HepG2 (cell line): ENCODE data around the gene FAM83C. TPM values are rescaled to one million over a fixed set of nuclear protein-coding genes. Genes with fewer than 3 reads are reported as not detected.

Experiments used
- ARID5B ChIP-seq: IDR thresholded peaks from 2 replicates; pipeline ENCODE4 v1.4.0; 2020; ENCODE audit warnings: mild to moderate bottlenecking, missing genetic modification reagents
- CENPBD1 ChIP-seq: sonication (generic); formaldehyde crosslinking; IDR thresholded peaks from 2 replicates; pipeline ENCODE4 v1.8.0; 2022; ENCODE audit warnings: missing genetic modification reagents, low read depth, mild to moderate bottlenecking, borderline replicate concordance
- FOSL2 ChIP-seq: sonication (generic); formaldehyde crosslinking; IDR thresholded peaks from 2 replicates; pipeline ENCODE4 v1.4.0; 2020; ENCODE audit warnings: missing genetic modification reagents
- HINFP ChIP-seq: sonication (generic); formaldehyde crosslinking; IDR thresholded peaks from 2 replicates; pipeline ENCODE4 v1.4.0; 2020; ENCODE audit warnings: low read depth, mild to moderate bottlenecking, missing genetic modification reagents
- PHF5A ChIP-seq: IDR thresholded peaks from one replicate; pipeline ENCODE4 v1.6.1; 2018; ENCODE audit warnings: low read depth, missing genetic modification reagents; ENCODE audit not compliant: unreplicated experiment
- PLSCR1 ChIP-seq: sonication (generic); formaldehyde crosslinking; IDR thresholded peaks from 2 replicates; pipeline ENCODE4 v1.5.0; 2020; ENCODE audit warnings: missing genetic modification reagents, mild to moderate bottlenecking, borderline replicate concordance
- ZBTB33 ChIP-seq: sonication (generic); formaldehyde crosslinking; IDR thresholded peaks from 2 replicates; pipeline ENCODE4 v1.4.0; 2020; ENCODE audit warnings: missing genetic modification reagents
- ZFP37 ChIP-seq: sonication (generic); formaldehyde crosslinking; IDR thresholded peaks from 2 replicates; pipeline ENCODE4 v1.4.0; 2020; ENCODE audit warnings: missing genetic modification reagents, borderline replicate concordance
- ZNF10 ChIP-seq: sonication (generic); formaldehyde crosslinking; IDR thresholded peaks from 2 replicates; pipeline ENCODE4 v1.4.0; 2020; ENCODE audit warnings: mild to moderate bottlenecking, low read depth, missing genetic modification reagents, borderline replicate concordance
- ZNF704 ChIP-seq: sonication (generic); formaldehyde crosslinking; IDR thresholded peaks from 2 replicates; pipeline ENCODE4 v1.8.1; 2023; ENCODE audit warnings: mild to moderate bottlenecking, inconsistent platforms, moderate library complexity, missing genetic modification reagents, borderline replicate concordance
- ZNF770 ChIP-seq: sonication (generic); formaldehyde crosslinking; IDR thresholded peaks from 2 replicates; pipeline ENCODE4 v1.5.0; 2020; ENCODE audit warnings: mild to moderate bottlenecking, missing genetic modification reagents
- ZNF878 ChIP-seq: sonication (generic); formaldehyde crosslinking; IDR thresholded peaks from 2 replicates; pipeline ENCODE4 v1.8.1; 2023; ENCODE audit warnings: mild to moderate bottlenecking, missing genetic modification reagents, moderate library complexity
- ZUFSP ChIP-seq: sonication (generic); formaldehyde crosslinking; IDR thresholded peaks from 2 replicates; pipeline ENCODE4 v1.9.0; 2021; ENCODE audit warnings: missing genetic modification reagents, mild to moderate bottlenecking, borderline replicate concordance
- polyA plus RNA-seq, 8 experiments: library from polyadenylated mRNA; depleted of rRNA in 3 of 8; stranded (reverse) in 7 of 8; unstranded in 1 of 8; fragments of >200 nt; fragmentation: Illumina TruSeq in 4 of 8; extraction: Trizol in 4 of 8; gene quantifications; 2 replicates each; pipeline versions ENCODE4 v1.2.1 to v1.2.3, GENCODE V29; 2011 to 2016; ENCODE audit warnings: low read depth in 4 of 8, missing spikeins in 1 of 8, mixed read lengths in 1 of 8; ENCODE audit not compliant: insufficient read depth in 1 of 8
- total RNA-seq, 5 experiments: library from RNA; depleted of rRNA; stranded (reverse); fragments of >200 nt; fragmentation: Illumina TruSeq; extraction: Trizol; gene quantifications; 2 replicates each; pipeline ENCODE4 v1.2.3, GENCODE V29; 2016; ENCODE audit warnings: low read depth in 1 of 5

The FAM83C gene
- total and polyA plus RNA-seq, 2 of the 13 experiments (the other 11 are each of a cell fraction or from before 2014, with no cell fraction given): 0.04 TPM; not detected in 1

- TF ChIP-seq ZNF10 (CRISPR knock-in tag): no peak
- 0 out of 2 replicates have a peak, but pooled peaks have one; percentile 73 for TF ChIP-seq ZNF704 (CRISPR knock-in tag)
- TF ChIP-seq HINFP (CRISPR knock-in tag): no peak
- TF ChIP-seq ZUFSP (CRISPR knock-in tag): no peak
- no peak for TF ChIP-seq CENPBD1 (CRISPR knock-in tag)
- no peak for TF ChIP-seq ZNF770
- no peak for TF ChIP-seq PLSCR1
- TF ChIP-seq ZFP37 (CRISPR knock-in tag): no peak
- TF ChIP-seq ZBTB33 (CRISPR knock-in tag): no peak; the same call in 1 of the 2 replicates
- TF ChIP-seq ARID5B (CRISPR knock-in tag): peak; percentile 38; the same call in 1 of the 2 replicates
- TF ChIP-seq FOSL2 (CRISPR knock-in tag): peak; percentile 70
- TF ChIP-seq ZNF878 (CRISPR knock-in tag): no peak
- no peak for TF ChIP-seq PHF5A (CRISPR knock-in tag)
These were observed 14.8 kb upstream of the FAM83C start (continued) for GRCh38 chr20:35306931-35307517.
